SK-N-SH treated with all-trans-retinoic acid at 6 μM for 48 hours (cell line): ENCODE results near the gene LRP5.

ENCODE experiments used
- ATAC-seq: fragments of 200-7000 bp; cut with Tn5 transposase; 3 replicates; pipeline ENCODE4 v1.9.1; 2020; ENCODE audit warnings: mild to moderate bottlenecking, moderate library complexity
- ARNTL ChIP-seq: fragments of 450-650 bp; formaldehyde crosslinking; IDR thresholded peaks from 2 replicates; pipeline ENCODE4 v1.5.0; 2020; ENCODE audit warnings: low read depth, mild to moderate bottlenecking, moderate library complexity, borderline replicate concordance
- BACH2 ChIP-seq: fragments of 250-450 bp; sonication (Bioruptor Pico); IDR thresholded peaks from 2 replicates; pipeline ENCODE4 v1.9.0; 2021; ENCODE audit warnings: mild to moderate bottlenecking, borderline replicate concordance
- CREB5 ChIP-seq: fragments of 250-450 bp; sonication (Bioruptor Pico); IDR thresholded peaks from 2 replicates; pipeline ENCODE4 v1.5.1; 2020; ENCODE audit warnings: low read depth, mild to moderate bottlenecking, moderate library complexity
- CSDC2 ChIP-seq: fragments of 250-450 bp; sonication (Bioruptor Pico); IDR thresholded peaks from 2 replicates; pipeline ENCODE4 v1.5.0; 2020; ENCODE audit warnings: mild to moderate bottlenecking, moderate library complexity
- GLIS3 ChIP-seq: fragments of 250-450 bp; sonication (Bioruptor Pico); IDR thresholded peaks from 2 replicates; pipeline ENCODE4 v1.5.0; 2020; ENCODE audit warnings: mild to moderate bottlenecking, moderate library complexity
- ISL1 ChIP-seq: fragments of 250-450 bp; sonication (Bioruptor Pico); IDR thresholded peaks from 2 replicates; pipeline ENCODE4 v2.1.2; 2022; ENCODE audit warnings: mild to moderate bottlenecking, moderate library complexity
- OSR1 ChIP-seq: fragments of 250-450 bp; sonication (Bioruptor Pico); IDR thresholded peaks from 2 replicates; pipeline ENCODE4 v1.8.0; 2022; ENCODE audit warnings: moderate library complexity, mild to moderate bottlenecking, inconsistent platforms
- PPARA ChIP-seq: fragments of 250-450 bp; sonication (Bioruptor Pico); IDR thresholded peaks from 2 replicates; pipeline ENCODE4 v1.5.0; 2020; ENCODE audit warnings: mild to moderate bottlenecking, borderline replicate concordance
- RARB ChIP-seq: fragments of 250-450 bp; sonication (Bioruptor Pico); IDR thresholded peaks from 2 replicates; pipeline ENCODE4 v1.8.0; 2021; ENCODE audit warnings: mild to moderate bottlenecking, moderate library complexity
- TCF4 ChIP-seq: fragments of 250-450 bp; sonication (Bioruptor Pico); IDR thresholded peaks from 2 replicates; pipeline ENCODE4 v1.8.0; 2021; ENCODE audit warnings: mild to moderate bottlenecking, moderate library complexity, borderline replicate concordance
- TSHZ2 ChIP-seq: fragments of 250-450 bp; sonication (Bioruptor Pico); IDR thresholded peaks from 2 replicates; pipeline ENCODE4 v1.5.0; 2020; ENCODE audit warnings: mild to moderate bottlenecking, moderate library complexity
- ZC3H10 ChIP-seq: fragments of 250-450 bp; sonication (Bioruptor Pico); IDR thresholded peaks from 2 replicates; pipeline ENCODE4 v1.5.1; 2021; ENCODE audit warnings: mild to moderate bottlenecking, moderate library complexity
- ZFP3 ChIP-seq: fragments of 250-450 bp; sonication (Bioruptor Pico); IDR thresholded peaks from 2 replicates; pipeline ENCODE4 v1.5.0; 2020; ENCODE audit warnings: mild to moderate bottlenecking, moderate library complexity
- ZFP30 ChIP-seq: fragments of 450-650 bp; formaldehyde crosslinking; IDR thresholded peaks from 2 replicates; pipeline ENCODE4 v1.5.0; 2022; ENCODE audit warnings: mild to moderate bottlenecking, moderate library complexity
- ZNF565 ChIP-seq: fragments of 450-650 bp; formaldehyde crosslinking; conservative IDR thresholded peaks from 2 replicates; pipeline ENCODE4 v1.5.0; 2020; ENCODE audit warnings: low read depth, mild to moderate bottlenecking, moderate library complexity
- ZNF70 ChIP-seq: fragments of 450-650 bp; formaldehyde crosslinking; IDR thresholded peaks from 2 replicates; pipeline ENCODE4 v1.5.0; 2020; ENCODE audit warnings: mild to moderate bottlenecking, moderate library complexity
- ZNF8 ChIP-seq: fragments of 450-650 bp; formaldehyde crosslinking; IDR thresholded peaks from 2 replicates; pipeline ENCODE4 v1.5.0; 2020; ENCODE audit warnings: mild to moderate bottlenecking, moderate library complexity
- TF ChIP-seq, protein P1 (sequence below): fragments of 250-450 bp; sonication (Bioruptor Pico); IDR thresholded peaks from 2 replicates; pipeline ENCODE4 v1.8.0; 2020; ENCODE audit warnings: mild to moderate bottlenecking, moderate library complexity, borderline replicate concordance
- TF ChIP-seq, protein P2 (sequence below): fragments of 250-450 bp; sonication (Bioruptor Pico); IDR thresholded peaks from 2 replicates; pipeline ENCODE4 v1.8.0; 2021; ENCODE audit warnings: low read depth, mild to moderate bottlenecking, moderate library complexity, borderline replicate concordance

Gene LRP5

DNA sequence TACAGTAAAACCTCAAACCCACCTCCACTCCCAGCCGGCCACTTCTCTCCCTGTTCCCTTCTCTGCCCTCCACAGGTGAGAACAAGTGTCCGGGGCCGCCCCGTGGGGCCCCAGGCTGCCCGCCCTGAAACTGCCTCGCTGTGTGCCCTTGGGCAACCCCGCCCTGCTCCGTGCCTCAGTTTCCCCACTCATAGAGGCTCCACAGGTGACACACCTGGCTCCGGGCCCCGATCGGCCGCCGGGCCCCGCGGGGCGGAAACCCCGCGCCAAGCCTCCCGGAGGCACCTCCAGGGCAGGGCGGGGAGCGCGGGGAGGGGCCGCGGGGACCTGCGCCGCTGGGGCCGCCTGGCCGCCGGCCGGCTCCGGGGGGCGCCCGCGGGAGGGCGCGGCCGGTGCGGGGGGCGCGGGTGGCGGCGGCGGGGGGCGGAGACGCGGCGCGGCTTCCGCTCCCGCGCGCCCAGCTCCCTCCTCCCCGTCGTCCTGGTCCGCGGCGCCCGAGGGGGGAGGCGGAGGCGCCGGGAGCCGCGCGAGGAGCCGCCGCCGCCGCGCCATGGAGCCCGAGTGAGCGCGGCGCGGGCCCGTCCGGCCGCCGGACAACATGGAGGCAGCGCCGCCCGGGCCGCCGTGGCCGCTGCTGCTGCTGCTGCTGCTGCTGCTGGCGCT, at the start of gene LRP5:
LRP5 (plus strand) TSS at position 475 of the 663 bp plus-strand sequence; CDS start at position 599, 124 bp downstream.
- peak; percentile 9; the same call in 1 of the 3 replicates for ATAC-seq
- TF ChIP-seq RARB (CRISPR knock-in tag): no peak
- TF ChIP-seq, protein P1, sequence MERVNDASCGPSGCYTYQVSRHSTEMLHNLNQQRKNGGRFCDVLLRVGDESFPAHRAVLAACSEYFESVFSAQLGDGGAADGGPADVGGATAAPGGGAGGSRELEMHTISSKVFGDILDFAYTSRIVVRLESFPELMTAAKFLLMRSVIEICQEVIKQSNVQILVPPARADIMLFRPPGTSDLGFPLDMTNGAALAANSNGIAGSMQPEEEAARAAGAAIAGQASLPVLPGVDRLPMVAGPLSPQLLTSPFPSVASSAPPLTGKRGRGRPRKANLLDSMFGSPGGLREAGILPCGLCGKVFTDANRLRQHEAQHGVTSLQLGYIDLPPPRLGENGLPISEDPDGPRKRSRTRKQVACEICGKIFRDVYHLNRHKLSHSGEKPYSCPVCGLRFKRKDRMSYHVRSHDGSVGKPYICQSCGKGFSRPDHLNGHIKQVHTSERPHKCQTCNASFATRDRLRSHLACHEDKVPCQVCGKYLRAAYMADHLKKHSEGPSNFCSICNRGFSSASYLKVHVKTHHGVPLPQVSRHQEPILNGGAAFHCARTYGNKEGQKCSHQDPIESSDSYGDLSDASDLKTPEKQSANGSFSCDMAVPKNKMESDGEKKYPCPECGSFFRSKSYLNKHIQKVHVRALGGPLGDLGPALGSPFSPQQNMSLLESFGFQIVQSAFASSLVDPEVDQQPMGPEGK (CRISPR knock-in tag): no peak
- no peak for TF ChIP-seq CSDC2 (CRISPR knock-in tag)
- no peak for TF ChIP-seq ZFP30
- no peak for TF ChIP-seq ZC3H10 (CRISPR knock-in tag)

DNA sequence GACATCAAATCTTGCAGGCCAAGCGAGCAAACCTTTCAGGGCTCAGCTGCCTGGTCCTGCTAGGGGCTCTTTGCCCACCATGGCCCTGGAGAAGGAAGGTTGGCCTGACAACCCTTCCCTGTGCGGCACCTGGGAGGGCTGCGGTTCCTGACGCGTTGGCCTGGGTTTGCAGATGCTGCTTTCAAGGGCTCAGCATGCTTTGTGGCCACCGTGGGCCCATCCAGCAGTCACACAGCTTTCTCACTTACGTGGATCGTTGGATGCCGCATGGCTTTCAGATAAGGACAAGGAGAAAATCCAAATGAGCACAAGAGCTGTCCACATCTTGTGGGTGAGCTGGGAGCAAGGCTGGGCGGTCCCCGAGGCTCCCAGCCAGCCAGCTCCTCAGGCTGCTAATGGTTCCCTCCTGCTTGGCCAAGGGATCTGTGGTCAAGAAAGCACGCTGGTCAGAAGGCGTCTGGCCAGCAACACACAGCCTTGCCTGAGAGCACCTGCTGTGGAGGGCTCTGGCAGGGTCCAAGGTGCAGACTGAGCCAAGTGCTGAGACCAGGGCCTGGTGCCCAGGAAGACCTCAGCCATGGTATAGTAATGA, 48.9 kb upstream of the LRP5 start:
- TF ChIP-seq OSR1 (CRISPR knock-in tag) (no peak), ISL1 (CRISPR knock-in tag) (no peak), ZFP3 (CRISPR knock-in tag) (no peak), TCF4 (CRISPR knock-in tag) (no peak), TSHZ2 (CRISPR knock-in tag) (no peak)
- TF ChIP-seq, protein P2, sequence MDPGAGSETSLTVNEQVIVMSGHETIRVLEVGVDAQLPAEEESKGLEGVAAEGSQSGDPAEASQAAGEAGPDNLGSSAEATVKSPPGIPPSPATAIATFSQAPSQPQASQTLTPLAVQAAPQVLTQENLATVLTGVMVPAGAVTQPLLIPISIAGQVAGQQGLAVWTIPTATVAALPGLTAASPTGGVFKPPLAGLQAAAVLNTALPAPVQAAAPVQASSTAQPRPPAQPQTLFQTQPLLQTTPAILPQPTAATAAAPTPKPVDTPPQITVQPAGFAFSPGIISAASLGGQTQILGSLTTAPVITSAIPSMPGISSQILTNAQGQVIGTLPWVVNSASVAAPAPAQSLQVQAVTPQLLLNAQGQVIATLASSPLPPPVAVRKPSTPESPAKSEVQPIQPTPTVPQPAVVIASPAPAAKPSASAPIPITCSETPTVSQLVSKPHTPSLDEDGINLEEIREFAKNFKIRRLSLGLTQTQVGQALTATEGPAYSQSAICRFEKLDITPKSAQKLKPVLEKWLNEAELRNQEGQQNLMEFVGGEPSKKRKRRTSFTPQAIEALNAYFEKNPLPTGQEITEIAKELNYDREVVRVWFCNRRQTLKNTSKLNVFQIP (CRISPR knock-in tag): no peak
- ATAC-seq: no peak

GRCh38 chr11:68264244-68264643, 48.1 kb upstream of the LRP5 start:
- TF ChIP-seq ARNTL (CRISPR knock-in tag) (no peak), RARB (CRISPR knock-in tag) (no peak), BACH2 (CRISPR knock-in tag) (no peak), CREB5 (CRISPR knock-in tag) (no peak), PPARA (CRISPR knock-in tag) (no peak), ISL1 (CRISPR knock-in tag) (no peak)
- ATAC-seq: no peak

GRCh38 chr11:68264741-68265540, 47.5 kb upstream of the LRP5 start:
- TF ChIP-seq OSR1 (CRISPR knock-in tag) (no peak), CREB5 (CRISPR knock-in tag) (no peak), ZNF565 (CRISPR knock-in tag) (no peak), ZFP30 (no peak), BACH2 (CRISPR knock-in tag) (no peak), ZNF70 (no peak), ZNF8 (CRISPR knock-in tag) (no peak), CSDC2 (CRISPR knock-in tag) (no peak), GLIS3 (CRISPR knock-in tag) (no peak), ARNTL (CRISPR knock-in tag) (no peak)
- TF ChIP-seq, protein P2 (CRISPR knock-in tag): no peak
- TF ChIP-seq, all 23 proteins: peak for 0
- ATAC-seq: no peak
